GM19467 (cell line): Measurements from ENCODE around the gene UTS2.

ENCODE experiments used
- ATAC-seq: cut with Tn5 transposase; IDR thresholded peaks from one replicate; pipeline ENCODE4 v1.9.1; 2021; ENCODE audit warnings: mild to moderate bottlenecking, moderate library complexity; ENCODE audit not compliant: unreplicated experiment

The UTS2 gene

GRCh38 chr1:7813677-7814373 lies 39.0 kb downstream of the UTS2 start:
- no peak for ATAC-seq

- no peak for ATAC-seq
These were observed 41.4 kb downstream of the UTS2 start for GRCh38 chr1:7811476-7811875.

- no peak for ATAC-seq
These were observed 42.5 kb downstream of the UTS2 start for GRCh38 chr1:7810395-7810794.

- ATAC-seq, result no peak
These were observed 43.1 kb downstream of the UTS2 start for GRCh38 chr1:7809742-7810141.

- no peak for ATAC-seq
These were observed 44.5 kb downstream of the UTS2 start for GRCh38 chr1:7808253-7808844.

GRCh38 chr1:7805460-7805859 lies 47.4 kb downstream of the UTS2 start:
- ATAC-seq, result no peak
